Liver (tissue), 9 donors: ENCODE results near the gene ITPKC. TPM values are rescaled to one million over a fixed set of nuclear protein-coding genes. Genes with fewer than 3 reads are reported as not detected.

Source experiments
- DNase-seq: peaks from one replicate; pipeline ENCODE4 v3.0.0-alpha.2; 2017; ENCODE audit warnings: low spot score
- H3K27ac ChIP-seq, 2 donors: one replicate each; pipeline ENCODE4 v1.7.0; 2013; ENCODE audit warnings: inconsistent platforms in 2 of 2, low read length in 2 of 2, control low read depth in 1 of 2, low read depth in 1 of 2, mild to moderate bottlenecking in 1 of 2
- H3K27me3 ChIP-seq, 4 donors: one replicate each; pipeline versions ENCODE4 v1.6.1 to v1.7.0; 2013; ENCODE audit warnings: low read length in 3 of 4, inconsistent platforms in 1 of 4, mild to moderate bottlenecking in 1 of 4, moderate library complexity in 1 of 4; ENCODE audit not compliant: control insufficient read depth in 4 of 4, insufficient read depth in 4 of 4
- H3K36me3 ChIP-seq, 4 donors: one replicate each; pipeline versions ENCODE4 v1.6.1 to v1.7.0; 2013; ENCODE audit warnings: low read length in 3 of 4, mild to moderate bottlenecking in 3 of 4, low read depth in 1 of 4, moderate library complexity in 1 of 4; ENCODE audit not compliant: control insufficient read depth in 4 of 4, insufficient read depth in 3 of 4
- H3K4me1 ChIP-seq, 4 donors: one replicate each; pipeline versions ENCODE4 v1.6.1 to v1.7.0; 2013; ENCODE audit warnings: low read length in 3 of 4, mild to moderate bottlenecking in 3 of 4, moderate library complexity in 1 of 4; ENCODE audit not compliant: control insufficient read depth in 4 of 4, insufficient read depth in 4 of 4
- H3K4me3 ChIP-seq, 3 donors: one replicate each; pipeline versions ENCODE4 v1.6.1 to v1.7.0; 2013; ENCODE audit warnings: low read length in 3 of 3, control low read depth in 1 of 3, low read depth in 1 of 3, mild to moderate bottlenecking in 1 of 3
- H3K9ac ChIP-seq, 2 donors: one replicate each; pipeline ENCODE4 v1.7.0; 2013; ENCODE audit warnings: low read length in 2 of 2, mild to moderate bottlenecking in 2 of 2, moderate library complexity in 2 of 2, control low read depth in 1 of 2, low read depth in 1 of 2
- H3K9me3 ChIP-seq, 4 donors: one replicate each; pipeline versions ENCODE4 v1.6.1 to v1.7.0; 2013; ENCODE audit warnings: low read length in 3 of 4; ENCODE audit not compliant: control insufficient read depth in 4 of 4
- ATF3 ChIP-seq: IDR thresholded peaks from 2 replicates; pipeline ENCODE4 v1.6.1; 2016; ENCODE audit warnings: antibody characterized with exemption
- EGR1 ChIP-seq, 2 donors: IDR thresholded peaks; 2 replicates each; pipeline ENCODE4 v1.6.1; 2016 to 2018; ENCODE audit warnings: antibody characterized with exemption in 2 of 2, low read depth in 2 of 2
- FOXA1 ChIP-seq: IDR thresholded peaks from 2 replicates; pipeline ENCODE4 v1.6.1; 2016; ENCODE audit warnings: antibody characterized with exemption
- FOXA2 ChIP-seq: IDR thresholded peaks from 2 replicates; pipeline ENCODE4 v1.6.1; 2016; ENCODE audit warnings: antibody characterized with exemption
- GABPA ChIP-seq, 2 donors: IDR thresholded peaks in 1 of 2; conservative IDR thresholded peaks in 1 of 2; 2 replicates each; pipeline ENCODE4 v1.6.1; 2016; ENCODE audit warnings: antibody characterized with exemption in 2 of 2, mild to moderate bottlenecking in 1 of 2, moderate library complexity in 1 of 2
- HNF4A ChIP-seq, 2 donors: conservative IDR thresholded peaks; 2 replicates each; pipeline ENCODE4 v1.6.1; 2016; ENCODE audit warnings: antibody characterized with exemption in 2 of 2, mild to moderate bottlenecking in 2 of 2
- HNF4G ChIP-seq: IDR thresholded peaks from 2 replicates; pipeline ENCODE4 v1.6.1; 2016; ENCODE audit warnings: antibody characterized with exemption
- JUND ChIP-seq, 2 donors: IDR thresholded peaks; 2 replicates each; pipeline ENCODE4 v1.6.1; 2016; ENCODE audit warnings: antibody characterized with exemption in 2 of 2
- RAD21 ChIP-seq, 2 donors: IDR thresholded peaks; 2 replicates each; pipeline ENCODE4 v1.6.1; 2016; ENCODE audit warnings: antibody characterized with exemption in 2 of 2, mild to moderate bottlenecking in 2 of 2
- REST ChIP-seq: IDR thresholded peaks from 2 replicates; pipeline ENCODE4 v1.6.1; 2016; ENCODE audit warnings: antibody characterized with exemption, mild to moderate bottlenecking
- RXRA ChIP-seq, 2 donors: IDR thresholded peaks; 2 replicates each; pipeline ENCODE4 v1.6.1; 2017 to 2018; ENCODE audit warnings: antibody characterized with exemption in 2 of 2, mild to moderate bottlenecking in 1 of 2
- SP1 ChIP-seq: IDR thresholded peaks from 2 replicates; pipeline ENCODE4 v1.6.1; 2018; ENCODE audit warnings: antibody characterized with exemption, mild to moderate bottlenecking
- TAF1 ChIP-seq: conservative IDR thresholded peaks from 2 replicates; pipeline ENCODE4 v1.6.1; 2016; ENCODE audit warnings: antibody characterized with exemption, mild to moderate bottlenecking
- YY1 ChIP-seq: IDR thresholded peaks from 2 replicates; pipeline ENCODE4 v1.6.1; 2016; ENCODE audit warnings: antibody characterized with exemption, mild to moderate bottlenecking
- WGBS: extraction: QIAGEN DNeasy Blood & Tissue Kit; methylation state at CpG from one replicate; pipeline ENCODE4 v1.1.7; 2013; 5-methylcytosine and 5-hydroxymethylcytosine counted together
- polyA plus RNA-seq, 2 donors: library from polyadenylated mRNA; stranded (reverse) in 1 of 2; unstranded in 1 of 2; fragments of 200-250 nt in 1 of 2; fragments of >200 nt in 1 of 2; fragmentation: Nextera tagmentation in 1 of 2; extraction: Ambion mirVana in 1 of 2; gene quantifications; one replicate each; pipeline versions ENCODE4 v1.2.1 to v1.2.3, GENCODE V29; 2013 to 2015
- total RNA-seq, 2 donors: library from RNA; depleted of rRNA; stranded (reverse); fragments of >200 nt; gene quantifications; one replicate each; pipeline ENCODE4 v1.2.3, GENCODE V29; 2014
- TF ChIP-seq, protein P1 (sequence below): fragments of 150-350 bp; IDR thresholded peaks from 2 replicates; pipeline ENCODE4 v1.5.1; 2017; ENCODE audit warnings: improper control_type of control experiment, low read depth, low read length; ENCODE audit not compliant: missing input control
- TF ChIP-seq, protein P2 (sequence below): IDR thresholded peaks from 2 replicates; pipeline ENCODE4 v1.6.1; 2016; ENCODE audit warnings: antibody characterized with exemption
- TF ChIP-seq, protein P3 (sequence below): IDR thresholded peaks from 2 replicates; pipeline ENCODE4 v1.6.1; 2016; ENCODE audit warnings: antibody characterized with exemption
- donor health status: healthy.
- donor health status: healthy.
- donor health status: healthy.
- donor health status: healthy.
- donor health status: healthy.

Gene ITPKC
- total and polyA plus RNA-seq, 4 donors = 4.2 to 12.5 (median 7.7) TPM

DNA sequence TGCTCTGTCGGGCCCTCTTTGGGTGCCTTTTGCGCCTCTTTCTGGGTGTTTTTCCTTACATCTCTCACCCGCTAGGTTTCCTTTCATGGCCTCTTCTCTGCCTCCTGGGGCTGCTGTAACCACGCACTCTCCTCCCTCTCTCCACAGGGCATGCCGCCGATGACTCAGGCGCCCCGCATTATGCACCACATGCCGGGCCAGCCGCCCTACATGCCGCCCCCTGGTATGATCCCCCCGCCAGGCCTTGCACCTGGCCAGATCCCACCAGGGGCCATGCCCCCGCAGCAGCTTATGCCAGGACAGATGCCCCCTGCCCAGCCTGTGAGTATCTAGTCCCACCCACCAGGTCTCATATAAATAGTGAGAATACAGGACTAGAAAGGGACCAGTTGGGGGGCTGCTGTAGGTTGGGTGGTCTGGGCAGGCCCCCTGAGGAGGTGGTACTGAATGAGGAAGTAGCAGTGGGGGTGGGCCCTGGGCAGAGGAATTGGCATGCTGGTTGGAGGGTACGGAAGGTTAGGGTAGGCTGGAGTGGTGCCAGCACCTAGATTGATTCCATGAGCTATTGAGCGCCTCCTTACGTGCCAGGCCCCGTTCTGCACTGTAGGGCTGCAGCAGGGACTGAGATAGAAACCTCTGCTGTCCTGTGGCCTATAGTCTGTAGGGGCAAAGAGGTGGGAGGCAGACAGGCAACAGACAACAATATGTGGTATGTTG, 46.0 kb downstream of the ITPKC start:
- H3K27me3 ChIP-seq = no peaks in the 10 kb centered on the region
- no peak overlapping the region for H3K9ac ChIP-seq
- DNase-seq = no peak
- WGBS = 95% methylated on average over 17 of the region's 17 CpGs
- no peaks in the 10 kb centered on the region for H3K9me3 ChIP-seq
- no peak overlapping the region for H3K27ac ChIP-seq
- H3K36me3 ChIP-seq = peaks cover 37 to 83% (median 69%) of the 10 kb centered on the region in 4 donors
- TF ChIP-seq REST = no peak
- TF ChIP-seq RAD21 (IDR thresholded peaks at IDR 0.05) = no peak
- no peak for TF ChIP-seq ATF3
- TF ChIP-seq JUND (IDR thresholded peaks at IDR 0.05) = no peak
- TF ChIP-seq, protein P1, sequence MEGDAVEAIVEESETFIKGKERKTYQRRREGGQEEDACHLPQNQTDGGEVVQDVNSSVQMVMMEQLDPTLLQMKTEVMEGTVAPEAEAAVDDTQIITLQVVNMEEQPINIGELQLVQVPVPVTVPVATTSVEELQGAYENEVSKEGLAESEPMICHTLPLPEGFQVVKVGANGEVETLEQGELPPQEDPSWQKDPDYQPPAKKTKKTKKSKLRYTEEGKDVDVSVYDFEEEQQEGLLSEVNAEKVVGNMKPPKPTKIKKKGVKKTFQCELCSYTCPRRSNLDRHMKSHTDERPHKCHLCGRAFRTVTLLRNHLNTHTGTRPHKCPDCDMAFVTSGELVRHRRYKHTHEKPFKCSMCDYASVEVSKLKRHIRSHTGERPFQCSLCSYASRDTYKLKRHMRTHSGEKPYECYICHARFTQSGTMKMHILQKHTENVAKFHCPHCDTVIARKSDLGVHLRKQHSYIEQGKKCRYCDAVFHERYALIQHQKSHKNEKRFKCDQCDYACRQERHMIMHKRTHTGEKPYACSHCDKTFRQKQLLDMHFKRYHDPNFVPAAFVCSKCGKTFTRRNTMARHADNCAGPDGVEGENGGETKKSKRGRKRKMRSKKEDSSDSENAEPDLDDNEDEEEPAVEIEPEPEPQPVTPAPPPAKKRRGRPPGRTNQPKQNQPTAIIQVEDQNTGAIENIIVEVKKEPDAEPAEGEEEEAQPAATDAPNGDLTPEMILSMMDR = no peak
- no peak for TF ChIP-seq GABPA (IDR thresholded peaks at IDR 0.05 in 1 of 2, conservative IDR thresholded peaks at IDR 0.05 in 1 of 2)
- TF ChIP-seq, protein P2, sequence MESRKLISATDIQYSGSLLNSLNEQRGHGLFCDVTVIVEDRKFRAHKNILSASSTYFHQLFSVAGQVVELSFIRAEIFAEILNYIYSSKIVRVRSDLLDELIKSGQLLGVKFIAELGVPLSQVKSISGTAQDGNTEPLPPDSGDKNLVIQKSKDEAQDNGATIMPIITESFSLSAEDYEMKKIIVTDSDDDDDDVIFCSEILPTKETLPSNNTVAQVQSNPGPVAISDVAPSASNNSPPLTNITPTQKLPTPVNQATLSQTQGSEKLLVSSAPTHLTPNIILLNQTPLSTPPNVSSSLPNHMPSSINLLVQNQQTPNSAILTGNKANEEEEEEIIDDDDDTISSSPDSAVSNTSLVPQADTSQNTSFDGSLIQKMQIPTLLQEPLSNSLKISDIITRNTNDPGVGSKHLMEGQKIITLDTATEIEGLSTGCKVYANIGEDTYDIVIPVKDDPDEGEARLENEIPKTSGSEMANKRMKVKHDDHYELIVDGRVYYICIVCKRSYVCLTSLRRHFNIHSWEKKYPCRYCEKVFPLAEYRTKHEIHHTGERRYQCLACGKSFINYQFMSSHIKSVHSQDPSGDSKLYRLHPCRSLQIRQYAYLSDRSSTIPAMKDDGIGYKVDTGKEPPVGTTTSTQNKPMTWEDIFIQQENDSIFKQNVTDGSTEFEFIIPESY = no peak
- no peak for TF ChIP-seq FOXA1
- TF ChIP-seq, protein P3, sequence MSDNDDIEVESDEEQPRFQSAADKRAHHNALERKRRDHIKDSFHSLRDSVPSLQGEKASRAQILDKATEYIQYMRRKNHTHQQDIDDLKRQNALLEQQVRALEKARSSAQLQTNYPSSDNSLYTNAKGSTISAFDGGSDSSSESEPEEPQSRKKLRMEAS = no peak
- TF ChIP-seq YY1 = no peak
- peaks cover 0 to 2% (median 0%) of the 10 kb centered on the region in 4 donors for H3K4me1 ChIP-seq
- H3K4me3 ChIP-seq = no peak overlapping the region

DNA sequence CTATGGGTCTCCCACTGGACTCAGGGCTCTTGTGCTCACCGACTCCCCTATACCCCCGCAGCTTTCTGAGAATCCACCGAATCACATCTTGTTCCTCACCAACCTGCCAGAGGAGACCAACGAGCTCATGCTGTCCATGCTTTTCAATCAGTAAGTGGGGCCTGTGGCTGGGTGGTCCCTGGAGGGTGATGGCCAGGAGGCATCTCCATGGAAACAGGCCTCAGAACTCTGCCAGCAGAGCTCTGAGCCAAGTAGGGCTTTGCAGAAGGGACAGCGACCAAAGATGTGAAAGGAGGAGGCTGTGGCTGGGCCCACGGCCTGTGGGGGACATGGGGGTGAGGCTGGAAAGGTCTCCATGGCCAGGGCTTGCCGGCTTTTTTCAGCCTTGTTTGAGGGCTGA, 46.6 kb downstream of the ITPKC start:
- no peak for DNase-seq
- Histone ChIP-seq H3K9me3 (no peaks in the 10 kb centered on the region), H3K27me3 (no peaks in the 10 kb centered on the region), H3K4me1 (peaks cover 0 to 2% (median 0%) of the 10 kb centered on the region in 4 donors), H3K4me3 (no peak overlapping the region), H3K36me3 (peaks cover 35 to 78% (median 64%) of the 10 kb centered on the region in 4 donors), H3K9ac (no peak overlapping the region), H3K27ac (no peak overlapping the region)
- WGBS = 95% methylated on average over 7 of the region's 7 CpGs
- TF ChIP-seq SP1 = no peak
- no peak for TF ChIP-seq RAD21 (IDR thresholded peaks at IDR 0.05)
- no peak for TF ChIP-seq YY1
- no peak for TF ChIP-seq TAF1
- TF ChIP-seq ATF3 = no peak
- no peak for TF ChIP-seq HNF4G
- no peak for TF ChIP-seq FOXA2
- TF ChIP-seq, protein P3 = no peak
- no peak for TF ChIP-seq RXRA (IDR thresholded peaks at IDR 0.05)
- TF ChIP-seq, protein P1 = no peak
- TF ChIP-seq JUND (IDR thresholded peaks at IDR 0.05) = no peak
- no peak for TF ChIP-seq FOXA1
- TF ChIP-seq HNF4A (conservative IDR thresholded peaks at IDR 0.05) = no peak
- TF ChIP-seq, protein P2 = no peak
- TF ChIP-seq EGR1 (IDR thresholded peaks at IDR 0.05; ENCODE audit: low read depth in 2 of 2) = no peak
- TF ChIP-seq GABPA (IDR thresholded peaks at IDR 0.05 in 1 of 2, conservative IDR thresholded peaks at IDR 0.05 in 1 of 2) = no peak
